Ectodermal cell (in vitro differentiated cells): ENCODE results near the gene TBXA2R.
"Not testable (repeated sequence)": the region's sequence is repeated elsewhere in the genome, so short reads cannot be mapped to it uniquely, and the experiment has no call there.

Source experiments
- H3K27ac ChIP-seq: 2 replicates; pipeline ENCODE4 v1.7.0; 2013; ENCODE audit warnings: mild to moderate bottlenecking, low read depth, low read length; ENCODE audit not compliant: insufficient read depth, poor library complexity, severe bottlenecking
- H3K27me3 ChIP-seq: 2 replicates; pipeline ENCODE4 v1.7.0; 2013; ENCODE audit warnings: mild to moderate bottlenecking, low read length; ENCODE audit not compliant: insufficient read depth, control insufficient read depth, poor library complexity, severe bottlenecking
- H3K36me3 ChIP-seq: one replicate; pipeline ENCODE4 v1.7.0; 2013; ENCODE audit warnings: low read length; ENCODE audit not compliant: control insufficient read depth, insufficient read depth
- H3K4me1 ChIP-seq: one replicate; pipeline ENCODE4 v1.7.0; 2013; ENCODE audit warnings: low read length; ENCODE audit not compliant: control insufficient read depth, insufficient read depth
- H3K4me3 ChIP-seq: 2 replicates; pipeline ENCODE4 v1.7.0; 2013; ENCODE audit warnings: low read depth, low read length, control low read depth; ENCODE audit not compliant: insufficient read depth
- H3K9me3 ChIP-seq: 2 replicates; pipeline ENCODE4 v1.7.0; 2013; ENCODE audit warnings: mild to moderate bottlenecking, low read length, moderate library complexity; ENCODE audit not compliant: control insufficient read depth
- WGBS, 2 experiments: methylation state at CpG; one replicate each; pipeline ENCODE4 v1.1.7; 2013; ENCODE audit warnings: missing lambda C conversion rate in 2 of 2; 5-methylcytosine and 5-hydroxymethylcytosine counted together

The TBXA2R gene

DNA sequence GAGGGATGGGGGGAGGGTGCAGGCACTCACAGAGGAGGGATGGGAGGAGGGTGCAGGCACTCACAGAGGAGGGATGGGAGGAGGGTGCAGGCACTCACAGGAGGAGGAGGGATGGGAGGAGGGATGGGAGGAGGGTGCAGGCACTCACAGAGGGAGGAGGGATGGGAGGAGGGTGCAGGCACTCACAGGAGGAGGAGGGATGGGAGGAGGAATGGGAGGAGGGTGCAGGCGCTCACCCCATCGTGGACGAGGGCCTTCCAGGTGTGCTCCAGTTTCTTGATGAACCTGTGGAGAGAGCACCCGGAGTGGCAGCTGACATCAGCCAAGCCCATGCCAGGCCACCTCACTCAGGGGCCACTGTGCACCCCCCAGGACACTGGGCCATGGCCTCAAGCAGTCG lies 40.4 kb upstream of the TBXA2R start:
- 95 to 98% methylated on average over 5 of the region's 5 CpGs for WGBS, 2 experiments
- not testable (repeated sequence) for H3K4me1 ChIP-seq, H3K4me3 ChIP-seq, H3K27me3 ChIP-seq, H3K9me3 ChIP-seq, H3K36me3 ChIP-seq, H3K27ac ChIP-seq

DNA sequence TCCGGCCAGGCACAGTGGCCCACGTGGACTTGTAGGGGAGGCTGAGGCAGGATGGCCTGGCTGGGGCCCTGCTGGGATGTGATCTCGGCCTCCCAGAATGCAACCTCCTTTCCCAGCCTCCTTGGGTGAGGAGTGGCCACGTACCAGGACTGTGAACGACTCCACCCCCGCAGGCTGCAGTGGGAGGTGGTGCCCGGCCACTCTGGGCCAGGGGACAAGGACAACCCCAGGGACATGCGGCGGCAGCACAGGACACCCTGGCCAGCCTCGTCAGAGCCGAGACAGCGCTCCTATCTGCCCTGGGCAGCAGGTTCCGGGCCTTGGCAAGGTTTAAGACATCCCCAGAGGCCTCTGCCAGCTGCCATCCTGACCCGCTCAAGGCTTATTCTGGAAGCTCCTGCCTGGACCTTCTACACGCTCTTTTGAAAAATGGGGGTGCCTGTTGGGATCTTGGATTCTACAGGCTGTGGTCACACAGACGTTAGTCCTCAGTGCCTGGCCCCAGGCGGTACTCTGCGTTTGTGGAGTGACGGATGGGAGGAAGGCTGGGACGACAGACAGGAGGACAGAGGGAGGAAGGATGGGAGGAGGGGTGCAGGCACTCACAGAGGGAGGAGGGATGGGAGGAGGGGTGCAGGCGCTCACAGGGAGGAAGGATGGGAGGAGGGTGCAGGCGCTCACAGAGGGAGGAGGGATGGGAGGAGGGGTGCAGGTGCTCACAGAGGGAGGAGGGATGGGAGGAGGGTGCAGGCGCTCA lies 39.8 kb upstream of the TBXA2R start:
- Histone ChIP-seq H3K27ac (no peak overlapping the region), H3K36me3 (peaks cover 9% of the 10 kb centered on the region), H3K27me3 (no peaks in the 10 kb centered on the region), H3K4me3 (no peak overlapping the region), H3K9me3 (no peaks in the 10 kb centered on the region), H3K4me1 (no peaks in the 10 kb centered on the region)
- 94 to 95% methylated on average over 23 of the region's 23 CpGs for WGBS, 2 experiments

DNA sequence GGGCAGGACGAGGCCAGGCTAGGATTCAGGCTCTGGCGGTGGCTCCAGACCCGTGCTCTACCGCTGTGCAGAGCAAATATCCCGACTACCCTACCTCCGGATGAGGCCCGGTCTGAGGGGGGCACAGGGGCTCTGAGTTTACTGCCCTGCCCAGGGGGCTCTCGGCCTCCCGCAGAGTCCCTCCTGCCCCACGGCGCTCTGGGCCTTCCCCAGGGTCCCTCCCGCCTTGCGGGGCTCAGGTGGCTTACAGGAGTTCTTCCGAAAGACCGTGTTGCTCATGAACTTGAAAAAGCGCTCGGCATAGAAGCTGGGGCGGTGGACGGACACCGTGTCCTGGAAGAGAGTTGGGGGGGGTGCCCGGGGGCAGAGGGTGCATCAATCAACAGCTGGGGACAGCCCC lies 39.1 kb upstream of the TBXA2R start:
- Histone ChIP-seq H3K4me1 (no peaks in the 10 kb centered on the region), H3K4me3 (no peak overlapping the region), H3K27ac (no peak overlapping the region), H3K9me3 (no peaks in the 10 kb centered on the region), H3K36me3 (peaks cover 4% of the 10 kb centered on the region), H3K27me3 (no peaks in the 10 kb centered on the region)
- WGBS, 2 experiments: 92 to 93% methylated on average over 21 of the region's 21 CpGs

DNA sequence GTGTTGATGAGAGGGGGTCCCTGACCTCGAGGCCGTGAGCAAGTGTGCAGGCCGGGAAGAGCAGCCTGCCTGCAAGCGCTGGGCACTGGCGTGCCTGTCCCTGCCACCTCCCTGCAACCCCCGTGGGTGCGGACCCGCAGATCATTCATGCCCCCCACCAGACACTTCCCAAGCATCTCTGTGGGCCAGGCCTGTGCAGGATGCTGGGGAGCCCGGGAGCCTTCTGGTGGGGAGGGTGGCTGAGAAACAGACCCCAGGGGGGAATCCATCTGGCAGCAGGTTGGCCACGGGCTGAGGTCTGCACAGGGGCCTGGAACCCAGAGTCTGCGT lies 38.4 kb upstream of the TBXA2R start:
- Histone ChIP-seq H3K36me3 (peaks cover 4% of the 10 kb centered on the region), H3K4me1 (no peaks in the 10 kb centered on the region), H3K9me3 (no peaks in the 10 kb centered on the region), H3K4me3 (no peak overlapping the region), H3K27ac (no peak overlapping the region), H3K27me3 (no peaks in the 10 kb centered on the region)
- WGBS, 2 experiments: 96 to 97% methylated on average over 11 of the region's 11 CpGs

DNA sequence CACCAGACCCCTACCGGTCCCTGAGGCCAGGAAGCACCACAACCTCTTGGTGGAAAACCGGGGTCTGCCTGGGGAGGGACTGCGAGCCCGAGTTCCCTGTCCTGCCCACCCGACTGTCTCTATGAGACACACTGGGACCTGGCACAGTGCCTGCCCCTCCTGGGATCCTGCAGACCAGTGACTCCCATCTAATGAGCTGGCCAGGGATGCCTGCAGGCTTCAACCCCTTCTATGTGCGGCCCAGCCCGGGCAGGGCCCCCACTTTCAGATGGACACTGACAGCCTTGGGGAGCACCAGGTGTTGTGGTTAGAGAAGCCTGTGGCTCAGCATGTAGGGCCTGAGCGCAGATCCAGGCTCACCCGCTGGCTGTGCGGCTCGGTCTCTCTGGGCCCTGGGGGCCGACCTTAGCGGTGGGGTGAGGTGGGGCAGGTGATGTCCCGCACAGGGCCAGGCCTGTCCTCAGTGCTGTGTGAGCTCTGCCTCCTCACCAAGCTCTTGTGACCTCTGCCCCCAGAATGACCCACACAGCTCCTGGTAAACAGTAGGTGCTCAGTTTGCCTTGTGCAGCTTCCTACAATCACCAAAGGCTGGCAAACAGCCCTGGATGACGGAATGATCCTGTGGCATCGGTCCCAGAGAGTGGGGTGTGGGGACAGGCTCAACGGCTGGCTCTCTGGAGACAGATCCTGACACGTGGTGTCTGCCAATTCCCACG lies 37.8 kb upstream of the TBXA2R start:
- no peak overlapping the region for H3K27ac ChIP-seq
- H3K4me1 ChIP-seq: no peaks in the 10 kb centered on the region
- H3K36me3 ChIP-seq: peaks cover 7% of the 10 kb centered on the region
- H3K27me3 ChIP-seq: no peaks in the 10 kb centered on the region
- WGBS, 2 experiments: 94 to 95% methylated on average over 19 of the region's 19 CpGs
- no peaks in the 10 kb centered on the region for H3K9me3 ChIP-seq
- no peak overlapping the region for H3K4me3 ChIP-seq

DNA sequence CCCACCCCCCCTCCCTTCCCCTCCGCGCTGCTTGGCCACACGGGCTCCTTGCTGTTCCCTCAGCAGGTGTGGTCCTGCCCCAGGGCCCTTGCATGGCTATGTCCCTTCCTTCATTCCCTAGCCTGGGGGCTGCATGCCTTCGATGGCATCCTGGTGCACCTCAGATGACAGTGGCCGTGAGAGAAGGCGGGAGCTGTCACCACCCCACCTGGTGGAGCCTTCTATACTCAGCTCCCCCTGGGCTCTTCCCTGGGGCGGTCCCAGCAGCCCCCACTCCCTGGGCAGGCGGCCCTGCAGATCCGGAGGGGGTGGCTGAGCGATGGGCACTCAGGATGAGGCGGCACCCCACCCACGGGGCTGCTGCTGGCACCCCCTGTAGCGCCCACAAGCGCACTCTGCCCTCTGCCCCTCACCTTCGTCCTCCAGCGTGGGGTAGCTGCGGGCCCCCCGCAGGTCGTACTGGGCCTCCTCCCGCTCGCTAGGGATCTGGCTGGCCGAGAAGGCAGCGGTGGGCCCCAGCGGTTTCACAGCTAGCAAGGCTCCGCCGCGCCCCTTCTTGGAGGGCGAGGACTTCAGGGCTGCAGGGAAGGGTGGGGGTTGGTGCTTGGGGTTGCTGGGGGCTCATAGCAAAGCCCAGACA lies 37.1 kb upstream of the TBXA2R start:
- WGBS, 2 experiments: 88 to 91% methylated on average over 28 of the region's 28 CpGs
- Histone ChIP-seq H3K4me3 (no peak overlapping the region), H3K9me3 (no peaks in the 10 kb centered on the region), H3K36me3 (peaks cover 11% of the 10 kb centered on the region), H3K4me1 (no peaks in the 10 kb centered on the region), H3K27me3 (no peaks in the 10 kb centered on the region), H3K27ac (no peak overlapping the region)

DNA sequence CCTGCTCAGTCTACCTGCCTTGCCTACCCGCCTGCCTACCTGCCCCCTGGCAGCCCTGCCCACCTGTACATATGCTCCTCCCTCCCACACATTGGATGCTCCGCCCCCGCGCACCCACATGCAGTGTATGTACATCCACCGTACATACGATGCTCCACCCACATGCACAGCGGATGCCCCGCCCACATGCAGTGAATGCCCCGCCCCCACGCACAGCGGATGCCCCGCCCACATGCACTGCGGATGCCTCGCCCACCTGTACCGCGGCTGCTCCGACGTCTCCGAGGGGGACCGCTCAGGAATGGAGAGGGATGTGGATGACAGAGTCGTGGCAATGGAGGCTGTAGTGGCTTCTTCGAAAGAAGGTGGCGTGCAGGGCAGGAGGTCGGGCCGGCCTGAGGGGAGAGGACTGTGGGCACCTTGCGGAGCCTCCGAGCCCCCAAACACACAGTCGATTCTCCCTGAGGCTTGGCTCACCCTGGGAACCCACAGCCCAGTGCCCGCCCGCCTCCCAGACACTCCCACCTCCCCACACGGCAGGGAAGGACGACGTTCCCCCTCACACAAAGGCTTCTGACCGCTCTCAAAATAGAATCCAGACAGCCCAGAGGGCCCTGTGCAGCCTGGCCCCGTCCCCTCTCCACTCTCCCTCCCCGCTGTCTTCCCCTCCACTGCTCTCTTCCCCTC lies 36.5 kb upstream of the TBXA2R start:
- no peaks in the 10 kb centered on the region for H3K9me3 ChIP-seq
- H3K4me3 ChIP-seq: no peak overlapping the region
- H3K4me1 ChIP-seq: no peaks in the 10 kb centered on the region
- peaks cover 11% of the 10 kb centered on the region for H3K36me3 ChIP-seq
- no peaks in the 10 kb centered on the region for H3K27me3 ChIP-seq
- no peak overlapping the region for H3K27ac ChIP-seq
- 86 to 90% methylated on average over 36 of the region's 36 CpGs for WGBS, 2 experiments

DNA sequence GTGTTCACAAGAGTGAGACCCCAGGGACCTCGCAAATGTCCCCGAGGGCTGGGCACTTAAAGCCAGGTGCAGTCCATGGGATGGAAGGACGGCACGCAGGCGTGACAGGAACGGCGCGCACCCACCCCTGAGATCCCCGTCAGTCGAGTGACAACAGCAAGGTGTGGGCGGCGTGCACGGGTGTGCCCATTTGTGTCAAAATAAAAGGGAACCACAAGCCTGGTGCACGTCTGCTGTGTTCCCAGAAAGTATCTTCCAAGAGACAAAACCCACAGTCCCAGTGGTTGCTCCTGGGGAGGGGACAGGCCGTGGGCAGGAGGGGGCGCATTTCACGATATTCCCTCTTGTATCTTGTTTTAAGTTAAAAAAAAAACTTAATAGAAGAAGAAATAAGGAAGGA lies 35.6 kb upstream of the TBXA2R start:
- H3K9me3 ChIP-seq: no peaks in the 10 kb centered on the region
- peaks cover 11% of the 10 kb centered on the region for H3K36me3 ChIP-seq
- H3K27me3 ChIP-seq: no peaks in the 10 kb centered on the region
- no peak overlapping the region for H3K27ac ChIP-seq
- 93 to 97% methylated on average over 17 of the region's 17 CpGs for WGBS, 2 experiments
- H3K4me1 ChIP-seq: no peaks in the 10 kb centered on the region
- H3K4me3 ChIP-seq: no peak overlapping the region

DNA sequence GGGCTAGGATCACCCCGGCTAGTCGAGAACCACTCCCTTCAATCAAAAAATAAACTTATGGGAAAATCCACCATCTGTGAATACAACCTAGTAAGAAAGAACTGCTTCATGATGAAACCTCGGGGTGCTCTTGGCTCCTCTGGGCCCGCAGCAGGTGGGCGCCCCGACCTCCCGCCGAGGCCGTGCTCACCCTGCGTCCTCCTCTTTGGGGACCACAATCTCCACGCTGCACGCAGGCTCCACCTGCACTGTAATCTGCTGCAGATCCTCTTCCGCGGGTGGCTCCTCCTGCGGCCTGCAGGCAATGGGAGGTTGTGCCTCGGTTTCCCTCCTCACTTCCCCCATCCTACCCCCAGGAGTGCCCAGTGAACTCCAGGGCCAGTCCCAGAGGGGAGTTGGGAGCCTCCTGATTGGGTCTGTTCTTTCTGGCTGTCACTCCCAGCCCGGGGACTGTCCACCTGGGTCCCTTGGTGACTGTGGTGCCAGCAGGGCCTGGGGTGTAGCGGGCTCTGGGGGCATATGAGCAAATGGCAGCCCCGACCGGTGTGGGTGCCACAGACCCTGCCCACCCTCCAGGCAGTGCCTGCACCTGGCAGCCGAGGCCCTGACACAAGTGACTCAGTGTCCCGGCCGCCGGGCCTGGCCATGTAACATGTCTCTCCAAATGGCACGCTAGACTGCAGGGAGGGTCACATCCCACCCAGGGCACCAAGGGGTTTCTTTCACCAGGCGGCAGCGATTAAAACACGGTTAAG lies 35.0 kb upstream of the TBXA2R start:
- H3K27ac ChIP-seq: no peak overlapping the region
- peaks cover 11% of the 10 kb centered on the region for H3K36me3 ChIP-seq
- H3K4me1 ChIP-seq: no peaks in the 10 kb centered on the region
- WGBS, 2 experiments: 93 to 94% methylated on average over 28 of the region's 28 CpGs
- H3K4me3 ChIP-seq: no peak overlapping the region
- no peaks in the 10 kb centered on the region for H3K9me3 ChIP-seq
- no peaks in the 10 kb centered on the region for H3K27me3 ChIP-seq
